HepG2 (cell line): ENCODE data around the gene DNAJB2. TPM values are rescaled to one million over a fixed set of nuclear protein-coding genes. Genes with fewer than 3 reads are reported as not detected.

Experiments
- ATAC-seq: fragments of 200-7000 bp; cut with Tn5 transposase; 3 replicates; pipeline ENCODE4 v1.9.1; 2020; ENCODE audit warnings: mild to moderate bottlenecking, moderate library complexity
- BruUV-seq: library from RNA; stranded (reverse); fragments of 400-500 nt; replicated peaks from 2 replicates; lab custom pipeline; 2021; lab: Mats Ljungman, UMichigan
- CTCF ChIA-PET: fragments of 300-600 bp; formaldehyde crosslinking; extraction: SDS; loops from one replicate; lab custom pipeline; 2021; ENCODE audit warnings: low total read pairs, inconsistent platforms, low intra/inter-chr PET ratio; lab: Yijun Ruan, JAX
- POLR2A ChIA-PET: fragments of 350-600 bp; sonication (Branson Sonifier 250); formaldehyde crosslinking; loops from one replicate; lab custom pipeline; 2020; ENCODE audit warnings: antibody characterized with exemption, inconsistent platforms; lab: Yijun Ruan, JAX
- DNase-seq: peaks from one replicate; pipeline ENCODE4 v3.0.0-alpha.2; 2015; ENCODE audit warnings: low spot score
- FAIRE-seq: peaks from 3 replicates; lab custom pipeline; 2011; peaks lifted over from hg19 to GRCh38; lab: Jason Lieb, UNC
- H2AFZ ChIP-seq: one replicate; pipeline ENCODE4 v1.6.1; 2011; ENCODE audit warnings: low read length, inconsistent platforms
- H3K27ac ChIP-seq: fragments of 300-600 bp; 3 replicates; pipeline ENCODE4 v1.8.0; 2011; ENCODE audit warnings: mixed run types, mild to moderate bottlenecking, mixed read lengths, low read length, inconsistent platforms; ENCODE audit not compliant: insufficient read depth; ENCODE audit errors: extremely low read length
- H3K27me3 ChIP-seq, 2 experiments: fragments of 200-600 bp in 1 of 2; 2 replicates in 1 of 2; 3 replicates in 1 of 2; pipeline versions ENCODE4 v1.6.0 to v1.8.0; 2011; ENCODE audit warnings: low read length in 2 of 2, mild to moderate bottlenecking in 2 of 2, moderate library complexity in 2 of 2, inconsistent platforms in 1 of 2; ENCODE audit not compliant: insufficient read depth in 2 of 2, control insufficient read depth in 1 of 2
- H3K36me3 ChIP-seq, 2 experiments: fragments of 200-600 bp in 1 of 2; replicated peaks in 1 of 2; 2 replicates in 1 of 2; 3 replicates in 1 of 2; pipeline versions ENCODE4 v1.5.1 to v1.8.0; 2011; ENCODE audit warnings: low read length in 2 of 2, inconsistent platforms in 1 of 2; ENCODE audit not compliant: insufficient read depth in 2 of 2, control insufficient read depth in 1 of 2
- H3K4me1 ChIP-seq: 2 replicates; pipeline ENCODE4 v1.5.1; 2012; ENCODE audit warnings: low read length, inconsistent platforms; ENCODE audit not compliant: insufficient read depth
- H3K4me2 ChIP-seq: 2 replicates; pipeline ENCODE4 v1.6.0; 2011; ENCODE audit warnings: low read depth, low read length, inconsistent platforms
- H3K4me3 ChIP-seq, 3 experiments: fragments of 200-600 bp in 1 of 3; sonication (generic), shearing (Covaris generic) in 1 of 3; replicated peaks in 1 of 3; 2 replicates each; pipeline ENCODE4 v1.5.1; 2011 to 2016; ENCODE audit warnings: low read length in 3 of 3, inconsistent platforms in 2 of 3, low read depth in 2 of 3, mild to moderate bottlenecking in 2 of 3, control low read depth in 1 of 3, mixed read lengths in 1 of 3; ENCODE audit not compliant: insufficient read depth in 1 of 3
- H3K79me2 ChIP-seq: one replicate; pipeline ENCODE4 v1.6.1; 2011; ENCODE audit warnings: low read length, inconsistent platforms; ENCODE audit not compliant: insufficient read depth
- H3K9ac ChIP-seq: 2 replicates; pipeline ENCODE4 v1.6.0; 2011; ENCODE audit warnings: mild to moderate bottlenecking, low read depth, low read length, inconsistent platforms; ENCODE audit not compliant: insufficient read depth
- H3K9me3 ChIP-seq: 2 replicates; pipeline ENCODE4 v1.5.1; 2012; ENCODE audit warnings: mild to moderate bottlenecking, low read length
- H4K20me1 ChIP-seq: 2 replicates; pipeline ENCODE4 v1.6.0; 2011; ENCODE audit warnings: inconsistent platforms, mild to moderate bottlenecking, low read length, moderate library complexity; ENCODE audit not compliant: insufficient read depth
- CHD4 ChIP-seq: fragments of 200-600 bp; sonication (generic); IDR thresholded peaks from 2 replicates; pipeline ENCODE4 v1.7.0; 2017; ENCODE audit warnings: mild to moderate bottlenecking, low read length, borderline replicate concordance
- ELF1 ChIP-seq: sonication (generic); formaldehyde crosslinking; IDR thresholded peaks from 2 replicates; pipeline ENCODE4 v1.4.0; 2020; ENCODE audit warnings: missing genetic modification reagents
- JUND ChIP-seq: sonication (generic); formaldehyde crosslinking; IDR thresholded peaks from 2 replicates; pipeline ENCODE4 v1.8.0; 2022; ENCODE audit warnings: mild to moderate bottlenecking, missing genetic modification reagents
- KLF12 ChIP-seq: sonication (generic); formaldehyde crosslinking; IDR thresholded peaks from 2 replicates; pipeline ENCODE4 v1.4.0; 2020; ENCODE audit warnings: missing genetic modification reagents, borderline replicate concordance
- NFATC3 ChIP-seq: sonication (generic); formaldehyde crosslinking; IDR thresholded peaks from 2 replicates; pipeline ENCODE4 v1.5.1; 2020; ENCODE audit warnings: mild to moderate bottlenecking, missing genetic modification reagents
- SMAD9 ChIP-seq: sonication (generic); formaldehyde crosslinking; IDR thresholded peaks from 2 replicates; pipeline ENCODE4 v1.5.1; 2020; ENCODE audit warnings: mild to moderate bottlenecking, missing genetic modification reagents
- TAF15 ChIP-seq: fragments of 200-400 bp; formaldehyde crosslinking; IDR thresholded peaks from one replicate; pipeline ENCODE4 v1.6.1; 2018; ENCODE audit warnings: mild to moderate bottlenecking, low read depth, low read length; ENCODE audit not compliant: poor library complexity, severe bottlenecking
- ZMYM2 ChIP-seq: sonication (generic); formaldehyde crosslinking; IDR thresholded peaks from 2 replicates; pipeline ENCODE4 v1.8.0; 2022; ENCODE audit warnings: mild to moderate bottlenecking, missing genetic modification reagents
- ZMYM3 ChIP-seq: sonication (generic); formaldehyde crosslinking; IDR thresholded peaks from 2 replicates; pipeline ENCODE4 v1.5.1; 2020; ENCODE audit warnings: mild to moderate bottlenecking, missing genetic modification reagents
- ZNF205 ChIP-seq: IDR thresholded peaks from 2 replicates; pipeline ENCODE4 v1.6.1; 2018; ENCODE audit warnings: missing biosample characterization, missing genetic modification reagents
- ZNF232 ChIP-seq: sonication (generic); formaldehyde crosslinking; IDR thresholded peaks from 2 replicates; pipeline ENCODE4 v1.4.0; 2020; ENCODE audit warnings: missing genetic modification reagents, borderline replicate concordance
- ZNF629 ChIP-seq: sonication (generic); formaldehyde crosslinking; conservative IDR thresholded peaks from 2 replicates; pipeline ENCODE4 v1.5.0; 2020; ENCODE audit warnings: missing genetic modification reagents
- WGBS: methylation state at CpG from one replicate; pipeline ENCODE4 v1.1.6; 2017; ENCODE audit warnings: low lambda C conversion rate; 5-methylcytosine and 5-hydroxymethylcytosine counted together
- in situ Hi-C: cut with HindIII; loops from 2 replicates; pipeline ENCODE4 v1.10.0; 2017; ENCODE audit warnings: low pct_unique_long_range_greater_than_20kb; ENCODE audit not compliant: extremely low pct_ligation_motif_present
- intact Hi-C: fragments of 100-400 bp; cut with micrococcal nuclease; formaldehyde crosslinking; loops from one replicate; pipeline ENCODE4 v1.10.0; 2022; ENCODE audit not compliant: unreplicated experiment
- polyA plus RNA-seq, 8 experiments: library from polyadenylated mRNA; depleted of rRNA in 3 of 8; stranded (reverse) in 7 of 8; unstranded in 1 of 8; fragments of >200 nt; fragmentation: Illumina TruSeq in 4 of 8; extraction: Trizol in 4 of 8; gene quantifications; 2 replicates each; pipeline versions ENCODE4 v1.2.1 to v1.2.3, GENCODE V29; 2011 to 2016; ENCODE audit warnings: low read depth in 4 of 8, missing spikeins in 1 of 8, mixed read lengths in 1 of 8; ENCODE audit not compliant: insufficient read depth in 1 of 8
- total RNA-seq, 5 experiments: library from RNA; depleted of rRNA; stranded (reverse); fragments of >200 nt; fragmentation: Illumina TruSeq; extraction: Trizol; gene quantifications; 2 replicates each; pipeline ENCODE4 v1.2.3, GENCODE V29; 2016; ENCODE audit warnings: low read depth in 1 of 5
- TF ChIP-seq, protein P1 (sequence below): sonication (generic); formaldehyde crosslinking; IDR thresholded peaks from 2 replicates; pipeline ENCODE4 v1.5.1; 2020; ENCODE audit warnings: missing genetic modification reagents, mild to moderate bottlenecking, borderline replicate concordance
- TF ChIP-seq, protein P2 (sequence below): IDR thresholded peaks from 2 replicates; pipeline ENCODE4 v1.6.1; 2016; ENCODE audit warnings: missing compliant biosample characterization, missing genetic modification reagents, borderline replicate concordance
- TF ChIP-seq, protein P3 (sequence below): sonication (generic); formaldehyde crosslinking; IDR thresholded peaks from 2 replicates; pipeline ENCODE4 v1.4.0; 2020; ENCODE audit warnings: mild to moderate bottlenecking, missing genetic modification reagents

The DNAJB2 gene
- total and polyA plus RNA-seq, 2 of the 13 experiments (the other 11 are each of a cell fraction or from before 2014, with no cell fraction given), result 21.3 to 31.1 TPM

GRCh38 chr2:219289195-219289536 is 10.0 kb downstream of the DNAJB2 start:
- no TSS peak for BruUV-seq
- 38% methylated on average over 6 of the region's 6 CpGs for WGBS
- Histone ChIP-seq H3K9me3 (no peaks in the 10 kb centered on the region), H3K27me3 (peaks cover 0 to 40% of the 10 kb centered on the region in 2 experiments; a peak in 4 of 5 replicates), H4K20me1 (no peaks in the 10 kb centered on the region), H3K4me1 (peaks cover 21% of the 10 kb centered on the region), H3K9ac (no peak overlapping the region), H3K27ac (no peak overlapping the region), H3K4me3 (no peak overlapping the region), H3K79me2 (no peaks in the 10 kb centered on the region), H3K4me2 (peak overlapping the region; percentile 28; the same call in 1 of the 2 replicates), H2AFZ (no peak overlapping the region), H3K36me3 (peaks cover 0 to 2% of the 10 kb centered on the region in 2 experiments; a peak in 2 of 5 replicates)
- ChIA-PET POLR2A (interaction anchor here (1.0 to 3.0 kb wide), 4 partner anchors 10 to 40 kb away, joined by 3 to 14 read pairs (median 4); partner anchors contain the start of gene DNAJB2), CTCF (no interaction called here)
- intact Hi-C loops (no loop called here), in situ Hi-C loops (no loop called here)
- FAIRE-seq, result no peak
- TF ChIP-seq SMAD9 (CRISPR knock-in tag) (no peak), NFATC3 (0 out of 2 replicates have a peak, but pooled peaks have one; percentile 32), TAF15 (no peak), ZMYM2 (no peak), ZNF232 (no peak), ZNF629 (peak; percentile 96), CHD4 (0 out of 2 replicates have a peak, but pooled peaks have one; percentile 47), ZNF205 (CRISPR knock-in tag) (peak; percentile 85), ELF1 (CRISPR knock-in tag) (no peak), KLF12 (CRISPR knock-in tag) (no peak), JUND (CRISPR knock-in tag) (no peak), ZMYM3 (CRISPR knock-in tag) (peak; percentile 84)
- TF ChIP-seq, protein P1, sequence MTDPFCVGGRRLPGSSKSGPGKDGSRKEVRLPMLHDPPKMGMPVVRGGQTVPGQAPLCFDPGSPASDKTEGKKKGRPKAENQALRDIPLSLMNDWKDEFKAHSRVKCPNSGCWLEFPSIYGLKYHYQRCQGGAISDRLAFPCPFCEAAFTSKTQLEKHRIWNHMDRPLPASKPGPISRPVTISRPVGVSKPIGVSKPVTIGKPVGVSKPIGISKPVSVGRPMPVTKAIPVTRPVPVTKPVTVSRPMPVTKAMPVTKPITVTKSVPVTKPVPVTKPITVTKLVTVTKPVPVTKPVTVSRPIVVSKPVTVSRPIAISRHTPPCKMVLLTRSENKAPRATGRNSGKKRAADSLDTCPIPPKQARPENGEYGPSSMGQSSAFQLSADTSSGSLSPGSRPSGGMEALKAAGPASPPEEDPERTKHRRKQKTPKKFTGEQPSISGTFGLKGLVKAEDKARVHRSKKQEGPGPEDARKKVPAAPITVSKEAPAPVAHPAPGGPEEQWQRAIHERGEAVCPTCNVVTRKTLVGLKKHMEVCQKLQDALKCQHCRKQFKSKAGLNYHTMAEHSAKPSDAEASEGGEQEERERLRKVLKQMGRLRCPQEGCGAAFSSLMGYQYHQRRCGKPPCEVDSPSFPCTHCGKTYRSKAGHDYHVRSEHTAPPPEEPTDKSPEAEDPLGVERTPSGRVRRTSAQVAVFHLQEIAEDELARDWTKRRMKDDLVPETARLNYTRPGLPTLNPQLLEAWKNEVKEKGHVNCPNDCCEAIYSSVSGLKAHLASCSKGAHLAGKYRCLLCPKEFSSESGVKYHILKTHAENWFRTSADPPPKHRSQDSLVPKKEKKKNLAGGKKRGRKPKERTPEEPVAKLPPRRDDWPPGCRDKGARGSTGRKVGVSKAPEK (CRISPR knock-in tag), result no peak
- TF ChIP-seq, protein P2, sequence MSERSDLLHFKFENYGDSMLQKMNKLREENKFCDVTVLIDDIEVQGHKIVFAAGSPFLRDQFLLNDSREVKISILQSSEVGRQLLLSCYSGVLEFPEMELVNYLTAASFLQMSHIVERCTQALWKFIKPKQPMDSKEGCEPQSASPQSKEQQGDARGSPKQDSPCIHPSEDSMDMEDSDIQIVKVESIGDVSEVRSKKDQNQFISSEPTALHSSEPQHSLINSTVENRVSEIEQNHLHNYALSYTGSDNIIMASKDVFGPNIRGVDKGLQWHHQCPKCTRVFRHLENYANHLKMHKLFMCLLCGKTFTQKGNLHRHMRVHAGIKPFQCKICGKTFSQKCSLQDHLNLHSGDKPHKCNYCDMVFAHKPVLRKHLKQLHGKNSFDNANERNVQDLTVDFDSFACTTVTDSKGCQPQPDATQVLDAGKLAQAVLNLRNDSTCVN (CRISPR knock-in tag), result no peak
- TF ChIP-seq, protein P3, sequence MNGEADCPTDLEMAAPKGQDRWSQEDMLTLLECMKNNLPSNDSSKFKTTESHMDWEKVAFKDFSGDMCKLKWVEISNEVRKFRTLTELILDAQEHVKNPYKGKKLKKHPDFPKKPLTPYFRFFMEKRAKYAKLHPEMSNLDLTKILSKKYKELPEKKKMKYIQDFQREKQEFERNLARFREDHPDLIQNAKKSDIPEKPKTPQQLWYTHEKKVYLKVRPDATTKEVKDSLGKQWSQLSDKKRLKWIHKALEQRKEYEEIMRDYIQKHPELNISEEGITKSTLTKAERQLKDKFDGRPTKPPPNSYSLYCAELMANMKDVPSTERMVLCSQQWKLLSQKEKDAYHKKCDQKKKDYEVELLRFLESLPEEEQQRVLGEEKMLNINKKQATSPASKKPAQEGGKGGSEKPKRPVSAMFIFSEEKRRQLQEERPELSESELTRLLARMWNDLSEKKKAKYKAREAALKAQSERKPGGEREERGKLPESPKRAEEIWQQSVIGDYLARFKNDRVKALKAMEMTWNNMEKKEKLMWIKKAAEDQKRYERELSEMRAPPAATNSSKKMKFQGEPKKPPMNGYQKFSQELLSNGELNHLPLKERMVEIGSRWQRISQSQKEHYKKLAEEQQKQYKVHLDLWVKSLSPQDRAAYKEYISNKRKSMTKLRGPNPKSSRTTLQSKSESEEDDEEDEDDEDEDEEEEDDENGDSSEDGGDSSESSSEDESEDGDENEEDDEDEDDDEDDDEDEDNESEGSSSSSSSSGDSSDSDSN, result no peak
- ATAC-seq, result no peak
- DNase-seq, result no peak
